Liver (tissue), 9 donors: ENCODE measurements around the gene ALS2CL. TPM values are rescaled to one million over a fixed set of nuclear protein-coding genes. Genes with fewer than 3 reads are reported as not detected.
A peak's percentile ranks its signal among the peaks of the same experiment; 100 is the strongest.

ENCODE experiments used
- DNase-seq: peaks from one replicate; pipeline ENCODE4 v3.0.0-alpha.2; 2017; ENCODE audit warnings: low spot score
- H3K27ac ChIP-seq, 2 donors: one replicate each; pipeline ENCODE4 v1.7.0; 2013; ENCODE audit warnings: inconsistent platforms in 2 of 2, low read length in 2 of 2, control low read depth in 1 of 2, low read depth in 1 of 2, mild to moderate bottlenecking in 1 of 2
- H3K27me3 ChIP-seq, 4 donors: one replicate each; pipeline versions ENCODE4 v1.6.1 to v1.7.0; 2013; ENCODE audit warnings: low read length in 3 of 4, inconsistent platforms in 1 of 4, mild to moderate bottlenecking in 1 of 4, moderate library complexity in 1 of 4; ENCODE audit not compliant: control insufficient read depth in 4 of 4, insufficient read depth in 4 of 4
- H3K36me3 ChIP-seq, 4 donors: one replicate each; pipeline versions ENCODE4 v1.6.1 to v1.7.0; 2013; ENCODE audit warnings: low read length in 3 of 4, mild to moderate bottlenecking in 3 of 4, low read depth in 1 of 4, moderate library complexity in 1 of 4; ENCODE audit not compliant: control insufficient read depth in 4 of 4, insufficient read depth in 3 of 4
- H3K4me1 ChIP-seq, 4 donors: one replicate each; pipeline versions ENCODE4 v1.6.1 to v1.7.0; 2013; ENCODE audit warnings: low read length in 3 of 4, mild to moderate bottlenecking in 3 of 4, moderate library complexity in 1 of 4; ENCODE audit not compliant: control insufficient read depth in 4 of 4, insufficient read depth in 4 of 4
- H3K4me3 ChIP-seq, 3 donors: one replicate each; pipeline versions ENCODE4 v1.6.1 to v1.7.0; 2013; ENCODE audit warnings: low read length in 3 of 3, control low read depth in 1 of 3, low read depth in 1 of 3, mild to moderate bottlenecking in 1 of 3
- H3K9ac ChIP-seq, 2 donors: one replicate each; pipeline ENCODE4 v1.7.0; 2013; ENCODE audit warnings: low read length in 2 of 2, mild to moderate bottlenecking in 2 of 2, moderate library complexity in 2 of 2, control low read depth in 1 of 2, low read depth in 1 of 2
- H3K9me3 ChIP-seq, 4 donors: one replicate each; pipeline versions ENCODE4 v1.6.1 to v1.7.0; 2013; ENCODE audit warnings: low read length in 3 of 4; ENCODE audit not compliant: control insufficient read depth in 4 of 4
- ATF3 ChIP-seq: IDR thresholded peaks from 2 replicates; pipeline ENCODE4 v1.6.1; 2016; ENCODE audit warnings: antibody characterized with exemption
- CTCF ChIP-seq: fragments of 150-350 bp; IDR thresholded peaks from 2 replicates; pipeline ENCODE4 v1.5.1; 2017; ENCODE audit warnings: improper control_type of control experiment, low read depth, low read length; ENCODE audit not compliant: missing input control
- EGR1 ChIP-seq, 2 donors: IDR thresholded peaks; 2 replicates each; pipeline ENCODE4 v1.6.1; 2016 to 2018; ENCODE audit warnings: antibody characterized with exemption in 2 of 2, low read depth in 2 of 2
- FOXA1 ChIP-seq: IDR thresholded peaks from 2 replicates; pipeline ENCODE4 v1.6.1; 2016; ENCODE audit warnings: antibody characterized with exemption
- FOXA2 ChIP-seq: IDR thresholded peaks from 2 replicates; pipeline ENCODE4 v1.6.1; 2016; ENCODE audit warnings: antibody characterized with exemption
- GABPA ChIP-seq, 2 donors: IDR thresholded peaks in 1 of 2; conservative IDR thresholded peaks in 1 of 2; 2 replicates each; pipeline ENCODE4 v1.6.1; 2016; ENCODE audit warnings: antibody characterized with exemption in 2 of 2, mild to moderate bottlenecking in 1 of 2, moderate library complexity in 1 of 2
- JUND ChIP-seq, 2 donors: IDR thresholded peaks; 2 replicates each; pipeline ENCODE4 v1.6.1; 2016; ENCODE audit warnings: antibody characterized with exemption in 2 of 2
- NR2F2 ChIP-seq: IDR thresholded peaks from 2 replicates; pipeline ENCODE4 v1.6.1; 2016; ENCODE audit warnings: antibody characterized with exemption
- RAD21 ChIP-seq, 2 donors: IDR thresholded peaks; 2 replicates each; pipeline ENCODE4 v1.6.1; 2016; ENCODE audit warnings: antibody characterized with exemption in 2 of 2, mild to moderate bottlenecking in 2 of 2
- RXRA ChIP-seq, 2 donors: IDR thresholded peaks; 2 replicates each; pipeline ENCODE4 v1.6.1; 2017 to 2018; ENCODE audit warnings: antibody characterized with exemption in 2 of 2, mild to moderate bottlenecking in 1 of 2
- SP1 ChIP-seq: IDR thresholded peaks from 2 replicates; pipeline ENCODE4 v1.6.1; 2018; ENCODE audit warnings: antibody characterized with exemption, mild to moderate bottlenecking
- TAF1 ChIP-seq: conservative IDR thresholded peaks from 2 replicates; pipeline ENCODE4 v1.6.1; 2016; ENCODE audit warnings: antibody characterized with exemption, mild to moderate bottlenecking
- YY1 ChIP-seq: IDR thresholded peaks from 2 replicates; pipeline ENCODE4 v1.6.1; 2016; ENCODE audit warnings: antibody characterized with exemption, mild to moderate bottlenecking
- WGBS: extraction: QIAGEN DNeasy Blood & Tissue Kit; methylation state at CpG from one replicate; pipeline ENCODE4 v1.1.7; 2013; 5-methylcytosine and 5-hydroxymethylcytosine counted together
- polyA plus RNA-seq, 2 donors: library from polyadenylated mRNA; stranded (reverse) in 1 of 2; unstranded in 1 of 2; fragments of 200-250 nt in 1 of 2; fragments of >200 nt in 1 of 2; fragmentation: Nextera tagmentation in 1 of 2; extraction: Ambion mirVana in 1 of 2; gene quantifications; one replicate each; pipeline versions ENCODE4 v1.2.1 to v1.2.3, GENCODE V29; 2013 to 2015
- total RNA-seq, 2 donors: library from RNA; depleted of rRNA; stranded (reverse); fragments of >200 nt; gene quantifications; one replicate each; pipeline ENCODE4 v1.2.3, GENCODE V29; 2014
- donor health status: healthy.
- donor health status: healthy.
- donor health status: healthy.
- donor health status: healthy.
- donor health status: healthy.

The ALS2CL gene
- total and polyA plus RNA-seq, 4 donors, result 0.51 to 22.9 (median 5.7) TPM

GRCh38 chr3:46702246-46703012 lies 8.9 kb upstream of the ALS2CL start:
- WGBS, result 85% methylated on average over 4 of the region's 4 CpGs
- Histone ChIP-seq H3K27ac (no peak overlapping the region), H3K4me3 (no peak overlapping the region), H3K36me3 (no peaks in the 10 kb centered on the region), H3K27me3 (no peaks in the 10 kb centered on the region), H3K9ac (no peak overlapping the region), H3K4me1 (peaks cover 7 to 24% (median 20%) of the 10 kb centered on the region in 4 donors), H3K9me3 (no peaks in the 10 kb centered on the region)
- TF ChIP-seq ATF3 (no peak), FOXA1 (no peak), FOXA2 (no peak)
- no peak for DNase-seq

GRCh38 chr3:46701181-46701939 lies 7.9 kb upstream of the ALS2CL start, which contains the start of gene TMIE:
TSS of gene TMIE (plus strand) at chr3:46701392. CDS start at chr3:46701488, 96 bp downstream.
- Histone ChIP-seq H3K4me3 (no peak within 1 kb of the TSS), H3K9ac (no peak within 1 kb of the TSS), H3K27ac (peak within 1 kb of the TSS; percentile 67 to 74), H3K36me3 (no peaks in the 10 kb centered on the region), H3K27me3 (no peaks in the 10 kb centered on the region), H3K4me1 (peaks cover 9 to 29% (median 23%) of the 10 kb centered on the region in 4 donors), H3K9me3 (no peaks in the 10 kb centered on the region)
- TF ChIP-seq JUND (IDR thresholded peaks at IDR 0.05) (no peak), EGR1 (IDR thresholded peaks at IDR 0.05; ENCODE audit: low read depth in 2 of 2) (no peak), RXRA (IDR thresholded peaks at IDR 0.05) (no peak), FOXA1 (no peak), RAD21 (IDR thresholded peaks at IDR 0.05) (no peak), CTCF (no peak), SP1 (no peak), YY1 (no peak), NR2F2 (no peak), ATF3 (no peak)
- 30% methylated on average over 51 of the region's 51 CpGs for WGBS
- DNase-seq, result no peak

- WGBS, result 36% methylated on average over 4 of the region's 4 CpGs
- Histone ChIP-seq H3K27ac (no peak overlapping the region), H3K4me1 (peaks cover 12 to 35% (median 27%) of the 10 kb centered on the region in 4 donors), H3K4me3 (no peak overlapping the region), H3K9me3 (no peaks in the 10 kb centered on the region), H3K9ac (no peak overlapping the region), H3K36me3 (no peaks in the 10 kb centered on the region), H3K27me3 (no peaks in the 10 kb centered on the region)
- TF ChIP-seq GABPA (IDR thresholded peaks at IDR 0.05 in 1 of 2, conservative IDR thresholded peaks at IDR 0.05 in 1 of 2), result no peak
- no peak for TF ChIP-seq YY1
- no peak for TF ChIP-seq TAF1
- no peak for DNase-seq
Observed at GRCh38 chr3:46700772-46701171, 7.3 kb upstream of the ALS2CL start.
